ENCODE measurements around the gene SLC3A2. TPM values are rescaled to one million over a fixed set of nuclear protein-coding genes. Genes with fewer than 3 reads are reported as not detected.
A peak's percentile ranks its signal among the peaks of the same experiment; 100 is the strongest.
"Not testable (repeated sequence)": the region's sequence is repeated elsewhere in the genome, so short reads cannot be mapped to it uniquely, and the experiment has no call there.

SLC3A2 gene
- total RNA-seq, 1 experiment from 2014 or later: 137 TPM

DNA sequence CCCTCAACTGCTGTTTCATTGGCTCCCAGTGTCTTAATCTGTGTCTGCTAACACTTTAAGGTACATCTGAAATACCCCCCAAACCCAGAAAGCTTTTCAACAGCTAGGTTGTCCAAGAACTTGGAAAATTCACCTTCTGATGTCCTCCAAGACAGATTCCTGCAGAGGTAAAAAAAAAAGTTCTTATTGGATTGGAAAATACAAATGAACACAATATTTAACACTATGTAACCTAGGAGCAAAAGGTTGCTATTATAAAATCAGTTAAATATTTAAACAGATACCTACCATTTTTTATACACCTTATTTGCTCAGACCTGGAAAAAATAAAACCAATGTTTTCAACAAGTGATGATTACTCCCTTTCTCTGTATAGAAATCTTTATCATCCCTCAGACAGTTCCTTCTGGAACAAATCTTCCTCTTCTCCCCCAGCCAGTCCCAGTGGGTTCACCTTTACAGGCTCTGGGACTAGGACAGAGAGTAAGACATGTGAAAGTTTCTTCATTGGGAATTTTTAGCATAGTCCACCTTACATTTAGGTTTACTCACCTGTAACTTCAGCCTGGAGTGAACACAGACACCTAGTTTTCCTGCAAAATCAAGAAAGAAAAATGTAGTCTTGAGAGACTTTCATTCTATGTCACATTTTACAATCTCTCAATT is 28.0 kb upstream of the SLC3A2 start:
- DNase-seq (ENCODE audit: low read depth): no peak

DNA sequence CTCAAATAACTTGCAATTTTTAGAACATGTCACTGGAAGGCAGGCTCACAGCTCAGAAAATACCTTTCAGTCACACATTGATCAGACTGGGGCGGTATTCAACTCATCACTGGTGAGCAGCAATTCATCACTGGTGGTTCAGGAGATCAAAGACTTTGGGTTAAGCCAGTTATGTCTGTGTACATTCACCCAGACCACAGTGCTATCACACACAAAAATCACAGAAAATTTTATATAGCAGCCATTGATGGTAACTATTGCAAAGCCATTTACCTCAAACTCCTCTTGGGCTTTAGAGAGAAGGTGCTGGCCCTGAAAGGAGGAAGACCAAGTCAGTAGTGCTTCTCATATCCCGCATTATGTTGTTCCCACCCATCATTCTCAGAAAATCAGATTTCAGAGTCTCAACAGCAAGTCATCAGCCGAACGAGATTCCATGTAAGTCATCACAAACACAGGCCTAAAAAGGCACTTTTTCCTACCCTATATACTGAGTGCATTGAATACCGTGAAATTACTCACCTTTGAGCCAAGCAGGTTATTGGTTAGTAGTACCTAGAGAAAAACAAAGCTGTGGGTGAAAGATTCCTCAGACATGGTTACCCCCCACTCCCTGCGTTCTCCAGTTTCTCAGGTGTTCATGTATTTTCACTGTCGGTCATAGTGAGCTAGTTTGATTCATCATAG is 27.3 kb upstream of the SLC3A2 start:
- DNase-seq (ENCODE audit: low read depth): no peak

DNA sequence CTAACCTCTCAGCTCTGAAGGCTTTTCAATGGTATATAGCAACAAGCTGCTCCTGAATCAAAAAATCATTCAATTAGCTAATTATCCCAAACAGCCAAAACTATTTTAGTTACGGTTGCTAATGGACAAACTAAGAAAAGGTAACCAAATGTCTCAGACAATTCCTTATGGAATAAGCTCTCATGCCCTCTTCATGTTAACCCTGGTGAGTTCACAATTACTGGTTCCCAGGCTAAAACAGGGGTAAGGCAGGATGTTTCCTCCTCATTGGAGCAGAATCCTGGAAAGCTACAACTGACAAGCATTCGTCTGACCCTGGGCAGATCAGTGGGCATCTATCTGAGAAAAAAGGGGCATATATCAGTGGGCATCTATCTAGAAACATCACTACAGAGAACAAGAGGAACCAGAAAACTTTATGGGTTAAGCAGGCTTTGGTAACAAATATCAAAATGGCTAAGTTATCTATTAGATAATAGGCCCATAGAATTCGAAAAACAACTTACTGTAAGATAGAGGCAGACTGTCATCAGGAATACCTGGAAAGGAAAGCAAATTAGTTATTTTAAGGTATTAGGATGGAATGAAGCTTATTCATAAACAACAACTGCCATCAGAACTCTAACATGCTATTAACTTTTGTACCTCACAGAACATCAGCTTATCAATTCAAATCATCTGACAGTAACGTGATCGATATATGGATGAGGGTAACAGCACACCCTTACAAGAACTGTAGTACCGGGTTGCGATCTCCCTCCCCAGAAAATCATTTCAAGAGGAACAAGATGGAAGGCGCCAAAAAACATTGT is 26.5 kb upstream of the SLC3A2 start:
- no peak for DNase-seq (ENCODE audit: low read depth)

DNA sequence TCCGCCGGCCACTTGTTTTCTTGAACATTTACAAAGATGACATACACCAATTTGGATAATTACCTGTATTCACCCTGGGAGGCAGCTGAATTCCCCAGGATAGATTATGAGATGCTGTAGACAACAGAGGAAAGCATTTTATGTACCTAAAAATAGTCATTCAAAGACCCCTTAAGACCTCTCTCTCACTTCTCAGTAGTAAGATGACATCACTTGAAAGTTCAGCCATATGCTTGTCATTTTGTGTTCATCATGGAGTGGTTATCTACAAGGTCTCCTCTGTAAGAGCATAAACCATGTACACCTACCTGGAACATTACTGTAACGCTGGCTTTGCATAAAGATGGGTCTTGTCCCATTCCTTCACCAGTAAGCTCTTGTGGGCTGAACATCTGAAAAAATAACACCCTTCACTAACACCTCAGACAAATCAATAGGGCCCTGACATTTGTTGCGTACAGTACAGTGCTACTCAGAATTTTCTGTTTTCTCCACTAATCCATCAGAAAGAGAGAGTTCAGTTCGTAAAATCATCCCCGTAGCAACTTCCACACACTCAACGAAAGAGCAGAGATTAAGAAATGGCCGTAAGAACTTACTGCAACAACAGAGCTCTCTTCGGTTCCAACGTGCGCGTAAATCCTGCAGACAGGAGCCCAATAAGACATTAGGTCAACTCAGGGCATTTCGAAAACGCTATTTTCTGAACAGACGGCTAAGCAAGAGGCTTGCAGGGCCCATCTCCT is 25.7 kb upstream of the SLC3A2 start:
- no peak for DNase-seq (ENCODE audit: low read depth)

DNA sequence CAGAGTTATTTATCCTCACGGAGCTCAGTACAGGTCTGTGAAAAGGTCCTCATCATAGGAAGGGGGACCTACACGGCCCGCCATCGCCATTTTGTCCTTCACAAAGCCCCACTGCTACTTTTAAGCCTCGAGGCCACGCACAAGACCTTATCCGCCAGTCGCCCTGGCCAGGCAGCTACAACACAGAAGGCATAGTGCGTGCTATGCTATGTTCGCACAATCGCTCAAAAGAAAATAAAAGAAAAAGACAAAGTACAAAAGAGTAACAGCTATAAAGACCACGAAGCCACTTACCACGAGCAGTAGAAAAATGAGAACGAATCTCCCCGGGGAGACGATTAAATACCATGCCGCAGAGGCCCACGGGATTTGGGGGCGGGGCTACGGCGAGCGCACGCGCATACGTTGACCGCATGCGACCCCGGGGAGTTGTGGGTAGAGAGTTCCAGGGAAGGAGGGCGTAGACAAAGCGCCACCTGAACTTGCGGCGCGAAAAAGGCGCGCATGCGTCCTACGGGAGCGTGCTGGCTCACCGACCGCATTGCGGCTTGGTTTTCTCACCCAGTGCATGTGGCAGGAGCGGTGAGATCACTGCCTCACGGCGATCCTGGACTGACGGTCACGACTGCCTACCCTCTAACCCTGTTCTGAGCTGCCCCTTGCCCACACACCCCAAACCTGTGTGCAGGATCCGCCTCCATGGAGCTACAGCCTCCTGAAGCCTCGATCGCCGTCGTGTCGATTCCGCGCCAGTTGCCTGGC is 24.9 kb upstream of the SLC3A2 start:
- peak; percentile 100 for DNase-seq (ENCODE audit: low read depth)

DNA sequence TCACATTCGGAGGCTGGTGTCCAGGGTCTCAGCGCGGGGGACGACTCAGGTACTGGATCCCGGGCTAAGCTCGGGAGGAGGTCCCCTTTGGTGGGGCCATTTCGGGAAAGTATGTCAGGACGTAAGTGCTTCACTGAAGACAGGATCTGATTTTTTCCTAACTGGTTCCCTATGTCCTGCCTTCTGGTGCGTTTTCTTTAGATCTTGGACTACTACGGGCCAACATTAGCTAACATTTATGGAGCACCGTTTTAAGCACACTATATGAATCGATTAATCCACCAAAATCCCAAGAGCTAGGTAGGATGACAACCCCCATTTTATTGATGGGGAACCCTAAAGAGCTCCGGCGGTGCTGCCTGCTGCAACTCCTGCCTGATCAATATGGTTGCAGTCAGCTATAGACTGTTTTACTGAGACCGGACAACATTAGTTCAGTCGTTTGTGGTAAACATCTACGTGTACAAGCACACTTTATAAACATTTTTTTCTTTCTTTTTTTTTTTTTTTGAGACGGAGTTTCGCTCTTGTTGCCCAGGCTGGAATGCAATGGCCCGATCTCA is 24.3 kb upstream of the SLC3A2 start:
- no peak for DNase-seq (ENCODE audit: low read depth)

DNA sequence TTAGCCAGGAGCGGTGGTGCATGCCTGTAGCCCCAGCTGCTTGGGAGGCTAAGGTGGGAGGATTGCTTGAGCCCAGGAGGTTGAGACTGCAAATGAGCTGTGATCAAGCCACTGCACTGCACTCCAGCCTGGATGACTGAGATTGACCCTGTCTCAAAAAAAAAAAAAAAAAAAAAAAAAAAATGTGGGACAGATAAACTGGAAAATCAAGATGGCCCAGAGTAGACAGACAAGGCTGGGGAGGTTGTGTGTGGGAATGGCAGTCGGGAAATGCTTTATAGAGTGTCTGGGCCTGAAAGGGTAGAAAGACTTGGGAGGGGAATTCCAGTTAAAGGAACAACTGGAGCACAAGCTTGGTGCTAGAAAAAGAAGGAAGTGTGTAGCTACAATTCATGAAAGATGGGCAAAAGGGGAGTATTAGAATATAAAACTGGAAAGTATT is 23.1 kb upstream of the SLC3A2 start:
- DNase-seq (ENCODE audit: low read depth): no peak

DNA sequence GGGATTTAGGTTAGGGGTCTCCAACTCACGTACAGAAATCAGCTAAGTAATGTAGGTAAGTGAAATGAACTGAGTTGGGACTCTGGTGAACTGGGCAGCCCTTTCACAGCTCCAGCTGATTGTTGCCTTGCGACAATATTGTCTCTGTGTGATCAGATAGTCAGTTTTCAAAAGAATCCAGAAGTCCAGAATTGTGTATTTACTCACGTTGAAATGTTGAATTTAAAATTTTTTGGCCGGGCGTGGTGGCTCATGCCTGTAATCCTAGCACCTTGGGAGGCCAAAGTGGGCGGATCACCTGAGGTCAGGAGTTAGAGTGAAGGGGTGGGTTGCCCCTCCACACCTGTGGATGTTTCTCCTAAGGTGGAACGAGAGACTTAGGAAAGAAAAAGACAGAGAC is 22.5 kb upstream of the SLC3A2 start:
- DNase-seq (ENCODE audit: low read depth): no peak

DNA sequence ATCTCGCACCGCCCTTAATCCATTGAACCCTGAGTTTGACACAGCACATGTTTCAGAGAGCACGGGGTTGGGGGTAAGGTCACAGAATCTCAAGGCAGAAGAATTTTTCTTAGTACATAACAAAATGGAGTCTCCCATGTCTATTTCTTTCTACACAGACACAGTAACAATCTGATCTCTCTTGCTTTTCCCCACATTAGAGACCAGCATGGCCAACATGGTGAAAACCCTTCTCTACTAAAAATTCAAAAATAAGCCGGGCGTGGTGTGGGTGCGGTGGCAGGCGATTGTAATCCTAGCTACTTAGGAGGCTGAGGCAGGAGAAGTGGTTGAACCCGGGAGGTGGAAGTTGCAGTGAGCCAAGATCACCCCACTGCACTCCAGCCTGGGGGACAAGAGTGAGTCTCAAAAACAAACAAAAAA is 21.4 kb upstream of the SLC3A2 start:
- not testable (repeated sequence) for DNase-seq (ENCODE audit: low read depth)

DNA sequence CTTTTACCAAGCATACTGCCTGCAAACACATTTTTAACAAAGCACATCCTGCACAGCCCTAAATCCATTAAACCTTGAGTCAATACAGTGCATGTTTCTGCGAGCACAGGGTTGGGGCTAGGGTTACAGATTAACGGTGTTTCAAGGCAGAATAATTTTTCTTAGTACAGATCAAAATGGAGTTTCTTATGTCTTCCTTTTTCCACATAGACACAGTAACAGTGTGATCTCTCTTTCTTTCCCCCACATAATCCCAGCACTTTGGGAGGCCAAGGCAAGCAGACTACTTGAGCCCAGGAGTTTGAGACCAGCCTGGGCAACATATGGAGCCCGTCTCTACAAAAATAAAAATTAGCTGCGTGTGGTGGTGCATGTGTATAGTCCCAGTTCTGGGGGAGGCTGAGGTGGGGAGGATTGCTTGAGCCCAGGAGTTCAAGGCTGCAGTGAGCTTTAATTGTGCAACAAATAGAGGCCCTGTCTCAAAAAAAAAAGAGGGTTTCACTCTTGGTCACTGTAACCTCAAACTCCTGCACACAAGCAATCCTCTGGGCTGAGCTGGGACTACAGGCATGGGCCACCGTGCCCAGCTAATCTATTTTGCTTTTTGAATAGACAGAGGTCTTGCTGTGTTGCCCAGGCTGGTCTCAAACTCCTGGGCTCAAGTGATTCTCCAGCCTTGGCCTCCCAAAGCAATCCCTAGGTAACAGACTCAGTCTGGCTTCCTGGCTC is 19.7 kb upstream of the SLC3A2 start:
- no peak for DNase-seq (ENCODE audit: low read depth)

DNA sequence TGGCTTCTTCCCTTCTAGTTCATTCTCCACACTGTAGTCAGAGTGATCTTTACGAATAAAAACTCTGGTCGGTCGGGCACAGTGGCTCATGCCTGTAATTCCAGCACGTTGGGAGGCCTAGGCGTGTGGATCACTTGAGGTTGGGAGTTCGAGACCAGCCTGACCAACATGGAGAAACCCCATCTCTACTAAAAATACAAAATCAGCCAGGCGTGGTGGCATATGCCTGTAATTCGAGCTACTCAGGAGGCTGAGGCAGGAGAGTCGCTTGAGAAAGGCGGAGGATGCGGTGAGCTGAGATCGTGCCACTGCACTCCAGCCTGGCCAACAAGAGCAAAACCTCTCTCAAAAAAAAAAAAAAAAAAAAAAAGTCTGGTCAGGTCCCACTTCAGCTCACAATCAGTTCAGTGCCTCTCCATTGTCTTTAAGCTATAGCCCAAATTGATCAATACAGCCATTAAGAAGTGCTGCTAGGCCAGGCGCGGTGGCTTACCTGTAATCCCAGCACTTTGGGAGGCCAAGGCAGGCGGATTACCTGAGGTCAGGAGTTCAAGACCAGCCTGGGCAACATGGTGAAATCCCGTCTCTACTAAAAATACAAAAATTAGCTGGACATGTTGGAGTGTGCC is 19.0 kb upstream of the SLC3A2 start:
- not testable (repeated sequence) for DNase-seq (ENCODE audit: low read depth)

DNA sequence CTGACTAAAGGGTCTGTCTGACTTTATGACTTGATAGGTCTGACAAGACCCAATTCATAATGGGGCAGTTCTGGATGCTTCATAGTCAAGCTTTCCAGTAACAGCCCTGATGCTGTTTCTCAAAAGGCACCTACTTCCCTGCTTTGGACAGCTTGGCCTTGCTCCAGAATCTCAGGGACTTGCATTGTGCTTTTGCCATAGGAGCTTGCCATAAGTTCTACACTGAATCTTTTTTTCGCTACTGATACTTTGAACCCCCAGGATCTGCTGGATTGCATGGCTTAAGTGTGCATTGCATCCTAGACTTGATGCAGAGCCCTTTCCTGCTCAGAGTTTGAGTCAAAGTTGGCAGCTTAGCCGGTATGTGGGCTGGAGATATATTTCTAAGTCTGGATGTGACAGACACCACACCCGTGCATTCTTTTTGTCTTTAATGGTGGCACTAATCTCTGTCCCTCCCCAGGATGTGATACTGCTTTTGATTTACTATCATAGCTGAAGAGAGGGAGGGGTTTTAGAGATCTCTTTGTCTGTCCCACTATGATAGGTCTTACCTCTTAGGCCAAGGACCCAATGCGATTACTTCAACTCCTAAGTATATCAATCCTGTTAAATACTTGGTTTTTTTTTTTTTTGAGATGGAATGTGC is 16.9 kb upstream of the SLC3A2 start:
- DNase-seq (ENCODE audit: low read depth): no peak

DNA sequence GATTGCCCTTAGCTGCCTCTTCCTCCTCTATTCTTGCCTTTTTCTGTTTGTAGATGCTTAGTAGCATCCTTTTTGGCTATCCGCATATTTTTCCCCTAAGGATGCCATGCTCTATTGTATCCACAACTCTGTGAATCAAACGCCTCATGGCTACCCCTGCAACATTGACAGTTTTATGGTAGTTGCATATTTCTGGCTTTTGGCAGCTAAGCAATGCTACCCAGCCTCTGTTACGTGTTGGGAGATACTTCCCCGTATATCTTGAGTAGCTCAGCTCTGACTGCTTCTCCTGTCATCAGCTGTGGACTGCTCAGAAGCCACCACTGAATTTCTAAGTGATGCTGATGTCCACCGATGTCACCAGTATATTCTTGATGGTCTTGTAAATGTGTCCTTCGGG is 15.1 kb upstream of the SLC3A2 start:
- no peak for DNase-seq (ENCODE audit: low read depth)

DNA sequence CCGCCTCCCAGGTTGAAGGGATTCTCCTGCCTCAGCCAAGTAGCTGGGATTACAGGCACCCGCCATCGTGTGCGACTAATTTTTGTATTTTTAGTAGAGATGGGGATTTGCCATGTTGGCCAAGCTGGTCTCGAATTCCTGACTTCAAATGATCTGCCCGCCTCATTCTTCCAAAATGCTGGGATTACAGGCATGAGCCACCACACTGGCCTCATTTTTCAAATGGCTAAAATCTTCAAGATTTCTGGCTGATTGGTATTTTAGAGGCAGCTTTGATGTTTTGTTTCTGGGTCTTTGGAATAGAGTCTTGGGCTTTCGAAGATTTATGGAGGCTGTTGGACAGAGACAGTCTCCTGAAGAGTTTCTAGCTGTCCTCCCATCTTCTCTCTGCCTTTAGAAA is 5.8 kb upstream of the SLC3A2 start:
- DNase-seq (ENCODE audit: low read depth): no peak

DNA sequence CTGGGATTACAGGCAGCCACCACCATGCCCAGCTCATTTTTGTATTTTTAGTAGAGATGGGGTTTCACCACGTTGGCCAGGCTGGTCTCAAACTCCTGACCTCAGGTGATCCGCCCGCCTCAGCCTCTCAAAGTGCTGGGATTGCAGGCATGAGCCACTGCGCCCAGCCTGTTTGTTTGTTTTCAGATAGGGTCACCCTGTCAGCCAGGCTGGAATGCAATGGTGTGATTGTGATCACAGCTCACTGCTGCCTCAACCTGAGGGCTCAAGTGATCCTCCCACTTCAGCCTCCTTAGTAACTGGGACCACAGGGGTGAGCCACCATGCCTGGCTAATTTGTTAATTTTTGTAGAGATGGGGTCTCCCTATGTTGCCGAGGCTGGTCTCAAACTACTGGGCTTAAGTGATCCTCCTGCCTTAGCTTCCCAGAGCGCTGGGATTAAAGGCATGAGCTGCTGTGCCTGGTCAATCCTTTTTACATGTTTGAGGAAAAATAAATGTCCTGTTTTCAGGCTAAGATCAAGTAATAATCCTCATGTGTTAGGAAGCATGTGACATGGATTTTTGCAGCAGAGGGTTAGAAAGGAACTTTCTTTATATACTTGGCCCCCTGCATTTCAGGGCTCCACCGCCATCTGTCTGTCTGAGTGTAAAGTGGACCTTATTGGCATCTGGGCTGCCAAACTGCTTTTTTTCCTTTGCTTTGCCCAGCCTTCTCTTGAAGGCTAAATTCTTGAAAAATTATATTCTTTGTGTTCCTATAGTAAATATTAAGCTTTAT is 4.8 kb upstream of the SLC3A2 start:
- DNase-seq (ENCODE audit: low read depth): no peak

DNA sequence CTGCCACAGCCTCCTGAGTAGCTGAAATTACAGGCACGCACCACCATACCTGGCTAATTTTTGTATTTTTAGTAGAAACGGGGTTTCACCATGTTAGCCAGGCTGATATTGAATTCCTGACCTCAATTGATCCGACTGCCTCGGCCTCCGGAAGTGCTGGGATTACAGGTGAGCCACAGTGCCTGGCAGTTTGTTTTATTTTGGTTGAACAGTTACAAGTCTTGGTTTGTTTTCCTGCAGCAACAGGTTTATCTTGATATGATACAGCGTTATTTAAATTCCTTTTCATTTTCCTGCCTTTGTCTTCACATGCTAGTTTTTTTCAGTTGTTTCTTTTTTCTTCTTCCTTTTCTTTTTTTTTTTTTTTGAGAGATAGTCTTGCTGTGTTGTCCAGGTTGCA is 4.0 kb upstream of the SLC3A2 start:
- DNase-seq (ENCODE audit: low read depth): no peak

DNA sequence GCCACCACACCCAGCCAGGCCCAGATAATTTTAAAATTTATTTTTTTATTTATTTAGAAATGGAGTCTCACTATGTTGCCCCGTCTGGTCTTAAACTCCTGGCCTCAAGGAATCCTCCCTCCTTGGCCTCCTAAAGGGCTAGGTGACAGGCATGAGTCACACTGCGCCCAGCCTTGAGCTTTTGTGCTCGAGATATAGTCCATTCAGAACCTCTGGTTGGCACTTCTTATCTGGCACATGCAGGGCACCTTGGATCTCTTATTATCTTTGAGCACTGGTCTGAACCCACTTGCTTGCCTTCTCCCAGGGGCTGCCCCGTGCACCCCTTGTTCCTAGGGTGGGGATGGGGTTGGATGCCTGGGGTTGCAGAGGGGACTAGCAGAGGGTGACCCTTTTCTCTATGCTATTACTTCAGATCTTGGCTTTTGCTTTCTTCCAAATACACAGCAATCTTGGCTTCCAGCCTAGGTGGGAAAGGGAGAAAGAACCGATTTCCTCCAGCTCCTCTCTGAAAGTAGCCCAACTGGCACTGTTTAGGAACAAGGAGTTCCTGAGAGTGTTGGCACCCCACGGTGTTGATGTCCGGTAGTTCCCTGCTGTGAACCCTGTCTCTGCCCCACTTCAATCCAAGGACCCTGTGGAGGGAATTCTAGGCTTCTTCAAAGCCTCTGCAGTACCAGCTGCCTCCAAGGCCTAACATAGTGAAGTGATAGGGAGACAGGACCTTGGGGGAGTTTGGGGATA is 1.3 kb upstream of the SLC3A2 start:
- no peak for DNase-seq (ENCODE audit: low read depth)

Measured in Daoy (cell line).